GM12872 (cell line): ENCODE results near the gene IKZF3.

Experiments used
- TF ChIP-seq, protein P1 (sequence below): IDR thresholded peaks from 3 replicates; pipeline ENCODE4 v1.5.1; 2011; ENCODE audit warnings: low read depth, mild to moderate bottlenecking, low read length, moderate library complexity; ENCODE audit not compliant: insufficient read depth

The IKZF3 gene

DNA sequence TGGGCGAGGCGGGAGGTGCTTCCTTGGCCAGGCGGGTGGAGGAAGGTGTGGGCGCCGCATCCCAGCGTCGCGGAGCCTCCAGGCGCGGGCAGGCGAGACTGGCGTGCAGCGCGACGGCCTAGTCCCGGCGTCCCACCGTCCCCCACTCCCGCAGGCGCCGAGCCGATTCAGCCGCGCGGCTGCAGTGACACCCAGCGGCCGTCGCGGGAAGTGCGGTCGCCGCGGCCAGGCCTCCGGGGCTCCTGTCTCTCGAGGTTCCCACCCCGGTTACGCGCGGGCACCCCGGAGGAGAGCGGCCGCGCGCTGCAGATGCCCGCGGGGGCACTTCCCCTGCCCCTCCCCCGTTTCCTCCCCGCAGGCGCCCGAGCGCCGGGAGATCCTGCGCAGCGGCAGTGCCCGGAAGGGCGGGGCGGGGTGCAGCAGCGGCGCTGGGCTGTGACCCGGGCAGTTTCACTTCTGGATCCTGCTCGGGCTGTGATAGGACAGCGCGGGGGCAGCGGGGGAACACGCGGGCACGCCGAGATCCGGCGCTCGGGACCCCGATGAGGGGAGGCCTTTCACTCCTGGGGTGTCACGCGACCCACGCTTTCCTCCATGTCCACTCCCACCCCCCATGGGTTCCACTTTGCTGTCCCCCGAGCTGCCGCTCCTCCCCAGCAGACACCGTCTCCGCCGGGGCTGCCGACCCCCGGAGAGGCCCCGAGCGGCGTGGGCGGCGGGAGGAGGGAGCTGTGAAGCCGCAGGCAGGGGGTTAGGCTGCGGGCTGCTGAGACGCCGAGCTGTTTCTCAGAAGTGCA, 109.8 kb downstream of the IKZF3 start:
- TF ChIP-seq, protein P1, sequence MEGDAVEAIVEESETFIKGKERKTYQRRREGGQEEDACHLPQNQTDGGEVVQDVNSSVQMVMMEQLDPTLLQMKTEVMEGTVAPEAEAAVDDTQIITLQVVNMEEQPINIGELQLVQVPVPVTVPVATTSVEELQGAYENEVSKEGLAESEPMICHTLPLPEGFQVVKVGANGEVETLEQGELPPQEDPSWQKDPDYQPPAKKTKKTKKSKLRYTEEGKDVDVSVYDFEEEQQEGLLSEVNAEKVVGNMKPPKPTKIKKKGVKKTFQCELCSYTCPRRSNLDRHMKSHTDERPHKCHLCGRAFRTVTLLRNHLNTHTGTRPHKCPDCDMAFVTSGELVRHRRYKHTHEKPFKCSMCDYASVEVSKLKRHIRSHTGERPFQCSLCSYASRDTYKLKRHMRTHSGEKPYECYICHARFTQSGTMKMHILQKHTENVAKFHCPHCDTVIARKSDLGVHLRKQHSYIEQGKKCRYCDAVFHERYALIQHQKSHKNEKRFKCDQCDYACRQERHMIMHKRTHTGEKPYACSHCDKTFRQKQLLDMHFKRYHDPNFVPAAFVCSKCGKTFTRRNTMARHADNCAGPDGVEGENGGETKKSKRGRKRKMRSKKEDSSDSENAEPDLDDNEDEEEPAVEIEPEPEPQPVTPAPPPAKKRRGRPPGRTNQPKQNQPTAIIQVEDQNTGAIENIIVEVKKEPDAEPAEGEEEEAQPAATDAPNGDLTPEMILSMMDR: peak; percentile 79

DNA sequence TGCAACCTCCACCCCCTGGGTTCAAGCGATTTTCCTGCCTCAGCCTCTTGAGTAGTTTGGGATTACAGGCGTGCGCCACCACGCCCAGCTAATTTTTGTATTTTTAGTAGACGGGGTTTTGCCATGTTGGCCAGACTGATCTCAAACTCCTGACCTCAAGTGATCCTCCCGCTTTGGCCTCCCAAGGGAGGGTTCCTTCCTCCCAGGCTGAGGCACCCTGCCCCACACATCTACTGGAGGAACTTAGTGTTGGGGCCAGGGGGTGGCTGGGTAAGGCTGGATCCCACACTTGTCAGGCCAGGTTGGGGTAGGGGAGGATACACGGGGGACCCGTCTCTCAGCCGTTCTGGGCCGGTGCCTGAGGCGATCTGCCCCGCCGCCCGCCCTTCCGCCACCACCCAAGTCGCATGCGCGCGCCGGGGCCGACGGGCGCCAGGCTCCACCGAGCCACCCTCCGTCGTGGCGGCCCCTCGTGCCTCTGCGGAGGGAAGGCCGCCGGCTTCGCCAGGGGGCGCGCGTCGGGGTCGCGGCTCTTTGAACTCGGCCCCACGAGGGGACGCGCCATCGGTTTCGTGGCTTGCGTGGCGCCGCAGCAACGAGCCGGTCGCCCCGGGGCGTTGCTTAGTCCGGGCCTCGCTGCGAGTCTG, 110.5 kb downstream of the IKZF3 start:
- TF ChIP-seq, protein P1: no peak; the same call in 2 of the 3 replicates

DNA sequence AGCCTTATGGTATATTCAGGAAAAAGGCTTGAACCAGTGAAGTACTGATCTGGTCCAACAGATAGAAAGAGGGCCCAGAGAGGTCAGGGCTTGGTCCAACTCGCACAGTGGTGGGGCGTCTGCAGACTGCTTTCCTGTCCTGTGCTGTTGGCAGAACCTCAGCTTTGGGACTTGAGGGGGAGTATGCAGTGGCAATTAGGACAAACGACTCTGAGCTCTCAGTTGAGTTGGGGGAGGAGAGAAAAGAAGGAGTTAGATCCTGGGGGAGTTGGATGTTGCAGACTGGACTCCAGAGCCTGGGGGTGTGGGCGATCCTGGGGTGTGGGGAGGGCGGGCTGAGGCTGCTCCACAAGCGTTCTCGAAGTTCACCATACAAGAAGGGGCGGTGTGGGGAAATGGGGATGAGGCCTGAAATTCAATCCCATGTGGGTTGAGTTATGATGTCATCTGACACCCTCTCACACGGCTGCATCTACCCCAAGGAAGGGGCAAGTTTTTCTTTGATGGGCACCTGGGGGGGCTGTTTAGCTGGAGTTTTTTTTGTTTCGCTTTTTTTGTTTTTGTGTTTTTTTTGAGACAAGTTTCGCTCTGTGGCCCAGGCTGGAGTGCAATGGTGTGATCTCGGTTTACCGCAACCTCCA, 111.8 kb downstream of the IKZF3 start:
- TF ChIP-seq, protein P1: no peak

DNA sequence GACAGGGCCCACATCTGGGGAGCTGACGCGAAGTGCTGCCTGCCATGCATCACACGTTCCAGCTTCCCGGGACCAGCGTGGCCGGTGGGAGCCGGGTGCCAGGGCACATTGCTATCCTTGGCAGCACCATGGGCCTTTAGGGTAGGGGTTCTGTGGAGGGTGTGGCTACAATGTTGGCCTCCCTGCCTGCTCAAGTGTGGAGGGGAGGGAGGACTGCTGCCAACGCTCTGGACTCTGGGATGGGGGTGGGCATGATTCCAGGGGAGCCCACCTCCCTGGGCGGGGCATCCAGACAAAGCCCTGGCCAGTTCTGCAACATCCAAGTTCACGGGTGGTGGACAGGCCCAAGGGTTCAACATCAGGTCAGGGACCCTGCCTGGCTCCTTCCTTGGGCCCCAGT, 112.5 kb downstream of the IKZF3 start:
- TF ChIP-seq, protein P1: no peak

DNA sequence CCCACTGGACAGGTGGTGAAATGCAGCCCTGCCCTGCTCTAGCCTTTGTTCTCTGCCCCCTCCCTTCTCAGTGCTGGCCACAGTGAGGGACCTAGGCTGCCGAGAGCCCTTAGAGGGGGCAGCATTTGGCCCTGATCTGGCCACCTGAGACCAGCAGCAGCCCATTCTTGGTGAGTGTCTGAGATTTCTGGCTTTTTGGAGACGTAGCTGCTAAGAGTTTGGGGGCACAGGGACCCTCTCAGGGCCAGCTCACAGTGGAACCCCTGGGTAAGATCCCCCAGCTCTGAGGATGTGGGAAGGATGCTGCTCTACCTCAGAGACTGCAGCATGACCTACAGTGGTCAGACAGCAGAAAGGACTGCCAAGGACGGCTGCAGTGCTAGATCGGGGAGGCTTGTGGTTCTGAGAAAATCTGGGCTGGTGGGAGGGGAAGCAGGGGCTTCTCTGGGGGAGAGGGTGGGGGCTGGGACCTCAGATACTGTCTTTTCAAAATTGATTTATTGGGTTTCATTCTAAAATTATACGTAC, 113.0 kb downstream of the IKZF3 start:
- TF ChIP-seq, protein P1: no peak

DNA sequence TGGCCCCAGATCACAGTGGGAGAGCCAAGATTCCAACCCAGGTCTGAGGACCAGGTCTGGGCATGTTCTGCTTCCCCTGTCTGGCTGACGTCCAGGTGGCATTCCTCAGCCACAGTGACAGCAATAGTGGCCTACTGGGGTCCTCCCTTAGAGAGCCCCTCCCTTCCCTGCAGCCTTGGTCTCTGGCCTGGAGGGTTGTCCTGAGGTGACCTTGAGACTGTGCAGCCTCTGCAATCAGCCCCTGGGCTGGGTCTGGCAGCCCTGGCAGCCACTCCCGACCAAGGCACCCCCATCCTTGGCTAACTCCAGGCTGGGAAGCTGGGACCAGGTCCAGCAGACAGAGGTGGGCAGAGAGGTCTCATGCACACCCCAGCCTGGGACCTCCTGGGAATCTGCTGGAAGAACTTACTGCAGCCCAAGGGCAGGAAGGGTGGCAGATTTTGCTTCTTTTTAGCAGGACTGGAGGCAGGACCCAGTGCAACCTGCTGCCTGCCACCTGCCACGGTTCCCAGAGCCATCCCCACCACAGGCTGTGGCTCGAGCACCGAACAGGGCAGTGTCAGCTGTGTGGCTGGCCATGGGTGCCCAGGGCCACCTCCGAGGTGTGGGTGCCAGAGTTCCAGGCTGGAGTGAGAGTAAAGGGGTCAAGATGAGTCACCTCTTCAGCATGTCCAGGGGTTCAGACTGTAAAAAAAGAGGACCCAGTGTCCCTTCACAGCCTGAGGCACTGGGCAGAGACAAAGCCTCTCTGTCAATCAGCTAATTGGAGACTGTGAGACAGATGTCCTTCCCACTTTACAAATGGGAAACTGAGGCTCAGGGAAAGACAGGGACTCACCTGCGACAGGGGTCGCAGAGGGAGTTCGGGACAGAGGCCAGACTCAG, 113.7 kb downstream of the IKZF3 start:
- TF ChIP-seq, protein P1: no peak
